GM23248 (cell line): Measurements from ENCODE around the gene CIC.

ENCODE experiments used
- EZH2 ChIP-seq: fragments of 200-600 bp; sonication (generic); IDR thresholded peaks from 2 replicates; pipeline ENCODE4 v1.6.1; 2018; ENCODE audit warnings: antibody characterized with exemption, mild to moderate bottlenecking; ENCODE audit not compliant: insufficient read depth, poor library complexity, severe bottlenecking
- EZH2phosphoT487 ChIP-seq: fragments of 200-600 bp; sonication (generic); IDR thresholded peaks from 2 replicates; pipeline ENCODE4 v1.6.1; 2018; ENCODE audit warnings: antibody characterized with exemption, moderate library complexity, mild to moderate bottlenecking, low read depth; ENCODE audit not compliant: insufficient read depth

DNA sequence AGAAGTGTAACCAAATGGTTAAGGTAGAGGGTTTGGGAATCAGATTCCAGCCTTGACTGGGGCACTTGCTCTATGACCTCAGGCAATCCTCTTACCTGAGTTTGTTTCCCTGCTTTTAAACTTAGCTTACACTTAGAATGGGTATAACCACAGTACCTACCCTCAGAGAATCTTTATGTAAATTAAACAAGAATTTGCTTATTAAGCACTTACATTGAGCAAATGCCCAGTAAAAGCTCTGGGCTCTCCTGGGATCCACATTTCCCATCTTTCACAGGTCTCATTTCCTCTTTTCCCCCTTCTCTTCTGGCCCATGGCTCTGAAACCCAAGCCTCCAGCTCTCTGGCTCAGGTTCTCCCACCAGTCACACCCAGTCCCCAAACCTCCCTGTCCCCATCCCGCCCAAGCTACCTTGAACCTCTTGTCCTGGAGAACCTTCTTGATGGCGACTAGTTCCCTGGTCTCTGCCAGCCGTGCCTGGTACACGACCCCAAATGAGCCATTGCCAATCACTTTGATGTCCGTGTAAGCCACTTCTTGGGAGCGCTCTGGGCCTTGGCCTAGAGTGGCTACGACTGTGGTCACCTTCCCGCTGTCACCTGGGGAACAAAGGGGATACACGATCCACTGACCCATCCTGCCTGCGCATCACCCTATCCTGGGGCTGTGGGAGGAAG, 29.4 kb upstream of the CIC start:
- TF ChIP-seq EZH2phosphoT487 (no peak), EZH2 (no peak)
